Stimulated activated CD8-positive, alpha-beta memory T cell treated with anti-CD3 and anti-CD28 coated beads, Interleukin-15, amount 100 ng/mL, for 4 hours (primary cell): ENCODE results near the gene RAD23A.
"Not testable (repeated sequence)": the region's sequence is repeated elsewhere in the genome, so short reads cannot be mapped to it uniquely, and the experiment has no call there.

Experiments
- DNase-seq, 2 donors: peaks; one replicate each; pipeline ENCODE4 v3.0.0-alpha.2; 2020; ENCODE audit warnings: low read depth in 2 of 2

The RAD23A gene

DNA sequence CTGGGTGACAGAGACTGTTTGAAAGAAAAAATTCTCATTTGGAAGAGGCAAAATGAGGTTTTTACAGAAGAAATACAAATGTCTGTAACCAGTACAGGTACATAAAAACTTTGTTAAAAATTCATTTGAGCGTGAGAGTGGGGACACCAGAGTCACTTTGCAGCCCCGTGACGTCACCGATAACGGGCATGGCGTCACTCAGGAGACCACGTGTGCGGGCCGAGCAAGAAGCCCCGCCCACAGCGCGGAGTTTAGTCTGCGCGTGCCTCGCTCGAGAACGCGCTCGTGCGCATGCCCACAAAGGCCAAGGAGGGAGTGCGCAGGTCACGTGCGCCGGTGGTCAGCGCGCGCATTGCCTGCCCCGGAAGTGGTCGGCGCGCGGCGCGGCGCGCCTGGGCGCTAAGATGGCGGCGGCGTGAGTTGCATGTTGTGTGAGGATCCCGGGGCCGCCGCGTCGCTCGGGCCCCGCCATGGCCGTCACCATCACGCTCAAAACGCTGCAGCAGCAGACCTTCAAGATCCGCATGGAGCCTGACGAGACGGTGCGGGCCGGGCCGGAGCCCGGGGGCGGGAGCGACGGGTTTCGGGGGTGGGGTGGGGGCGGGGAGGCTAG lies at the start of gene RAD23A:
Gene RAD23A, plus strand, starts transcription at position 384 of the 613 bp plus-strand sequence. Its CDS starts 87 bp downstream, at position 471.
- DNase-seq = peak; percentile 95 to 98

GRCh38 chr19:12896460-12896859 lies 49.2 kb upstream of the RAD23A start:
- DNase-seq = no peak

GRCh38 chr19:12899891-12900518 lies 45.7 kb upstream of the RAD23A start:
- no peak for DNase-seq

DNA sequence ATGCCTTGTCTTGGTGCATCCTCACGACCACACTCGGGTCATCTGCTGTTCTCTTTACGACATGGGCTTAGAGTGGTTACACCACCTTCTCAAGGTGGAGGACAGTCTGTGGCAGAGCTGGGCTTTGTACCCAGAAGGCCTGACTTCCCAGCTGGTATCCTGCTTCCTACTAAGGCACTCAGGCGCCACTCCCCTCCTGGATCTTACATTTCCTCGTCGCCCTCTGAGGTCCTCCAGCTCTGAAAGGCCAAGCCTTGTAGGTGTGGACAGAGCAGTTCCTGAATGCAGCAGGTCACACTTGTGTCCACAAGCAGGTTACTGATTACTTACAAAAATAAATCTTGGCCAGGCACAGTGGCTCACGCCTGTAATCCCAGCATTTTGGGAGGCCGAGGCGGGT lies 38.5 kb upstream of the RAD23A start:
- DNase-seq = no peak

GRCh38 chr19:12912571-12912970 lies 33.1 kb upstream of the RAD23A start:
- DNase-seq = no peak

- DNase-seq = no peak
Measured at GRCh38 chr19:12913011-12913561, 32.6 kb upstream of the RAD23A start.

- peak in 1 of 2 donors; percentile 25 for DNase-seq
Measured at GRCh38 chr19:12913851-12914690, 31.6 kb upstream of the RAD23A start.

DNA sequence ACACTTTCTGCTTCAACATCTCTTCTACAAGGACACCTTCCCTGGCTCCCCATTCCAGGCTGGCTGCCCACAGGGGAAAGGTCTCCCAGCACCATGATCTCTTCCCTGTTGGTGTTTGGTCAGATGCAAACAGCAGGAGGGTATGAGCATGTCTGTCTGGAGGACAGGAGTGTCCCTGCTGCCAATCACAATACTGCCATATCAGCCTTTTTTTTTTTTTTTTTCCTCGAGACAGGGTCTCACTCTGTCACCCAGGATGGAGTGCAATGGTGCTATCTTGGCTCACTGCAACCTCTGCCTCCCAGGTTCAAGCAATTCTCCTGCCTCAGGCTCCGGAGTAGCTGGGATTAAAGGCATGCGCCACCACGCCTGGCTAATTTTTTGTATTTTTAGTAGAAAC lies 29.8 kb upstream of the RAD23A start:
- DNase-seq = not testable (repeated sequence)

DNA sequence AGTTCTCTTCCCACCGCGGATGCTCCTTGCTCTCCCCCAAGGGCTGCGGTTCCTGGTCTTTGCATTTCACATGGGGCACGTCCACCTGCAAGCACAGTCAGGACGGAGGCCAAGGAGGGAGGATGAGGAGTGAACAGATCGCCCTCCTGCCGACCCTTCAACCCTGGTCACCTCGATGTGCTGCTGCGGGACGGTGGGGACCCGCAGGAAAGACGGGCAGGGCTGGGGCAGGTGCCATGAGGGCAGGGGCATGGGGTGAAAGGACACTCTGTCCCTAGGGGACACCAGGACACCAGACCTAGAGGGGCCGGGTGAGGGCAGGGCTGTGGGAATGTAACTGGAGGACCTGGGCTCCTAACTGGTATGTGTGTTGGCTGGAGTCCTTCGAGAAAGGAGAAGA lies 27.4 kb upstream of the RAD23A start:
- no peak for DNase-seq

- no peak for DNase-seq
Measured at GRCh38 chr19:12921047-12921446, 24.6 kb upstream of the RAD23A start.

GRCh38 chr19:12922959-12923358 lies 22.7 kb upstream of the RAD23A start:
- DNase-seq = no peak

DNA sequence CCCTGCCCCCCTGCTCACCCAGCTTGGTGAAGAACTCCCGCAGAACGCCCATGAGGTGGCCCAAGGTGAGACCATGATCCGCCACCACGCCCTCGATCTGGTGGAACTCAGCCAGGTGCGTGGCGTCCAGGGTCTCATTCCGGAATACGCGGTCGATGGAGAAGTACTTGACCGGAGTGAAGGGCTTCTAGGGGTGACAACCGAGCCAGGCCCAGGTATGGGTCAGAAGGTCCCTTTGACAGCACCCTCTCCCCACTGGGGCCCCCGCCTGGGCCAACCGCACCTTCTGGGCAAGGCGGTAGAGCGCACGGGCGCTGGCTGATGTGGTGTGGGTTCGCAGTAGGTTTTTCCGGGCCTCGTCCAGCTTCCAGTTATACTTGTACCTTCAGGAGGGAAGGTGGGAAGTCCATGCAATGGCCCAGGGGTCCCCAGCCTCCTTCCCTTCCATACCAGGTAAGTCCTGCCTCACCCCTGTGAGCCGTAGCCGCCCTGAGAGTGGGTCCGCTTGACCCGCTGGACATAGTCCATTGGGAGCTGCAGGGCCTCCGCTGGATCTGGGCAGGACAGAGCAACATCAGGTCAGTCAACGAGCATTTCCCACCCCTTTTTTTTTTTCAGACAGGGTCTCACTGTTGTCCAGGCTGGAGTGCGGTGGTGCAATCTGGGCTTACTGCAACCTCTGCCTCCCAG lies 20.9 kb upstream of the RAD23A start:
- DNase-seq = no peak

DNA sequence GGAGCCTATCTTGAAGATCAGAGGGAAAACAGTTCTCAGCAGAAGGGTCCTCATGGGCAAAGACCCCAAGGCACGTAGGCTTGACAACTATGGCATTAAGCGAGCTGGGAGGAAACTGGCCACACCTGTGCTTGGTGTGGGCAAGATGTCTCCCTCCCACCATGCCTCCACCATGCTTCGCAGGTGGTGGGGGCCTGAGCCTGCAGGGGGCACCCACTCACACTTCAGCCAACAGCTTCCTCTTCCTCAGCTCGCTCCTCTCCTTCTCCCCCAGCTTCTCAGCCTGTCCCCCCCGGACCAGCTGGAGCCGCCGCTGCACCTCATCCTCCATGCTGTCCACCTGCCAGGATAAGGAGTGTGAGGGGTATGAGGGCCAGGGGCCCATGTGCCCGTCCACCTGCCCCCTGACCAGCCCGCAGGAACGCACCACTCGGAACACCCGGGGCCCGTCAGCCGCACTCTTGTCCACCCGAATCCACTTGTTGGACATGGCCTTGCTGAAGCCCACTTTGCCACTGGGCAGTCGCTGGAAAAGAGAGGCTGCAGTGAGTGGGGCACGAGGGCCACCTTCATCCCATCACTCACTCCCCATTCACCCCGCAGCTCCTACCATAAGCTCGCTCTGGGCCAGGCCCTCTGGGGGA lies 15.5 kb upstream of the RAD23A start:
- no peak for DNase-seq

- no peak for DNase-seq
Measured at GRCh38 chr19:12932392-12933286, 13.0 kb upstream of the RAD23A start.

DNA sequence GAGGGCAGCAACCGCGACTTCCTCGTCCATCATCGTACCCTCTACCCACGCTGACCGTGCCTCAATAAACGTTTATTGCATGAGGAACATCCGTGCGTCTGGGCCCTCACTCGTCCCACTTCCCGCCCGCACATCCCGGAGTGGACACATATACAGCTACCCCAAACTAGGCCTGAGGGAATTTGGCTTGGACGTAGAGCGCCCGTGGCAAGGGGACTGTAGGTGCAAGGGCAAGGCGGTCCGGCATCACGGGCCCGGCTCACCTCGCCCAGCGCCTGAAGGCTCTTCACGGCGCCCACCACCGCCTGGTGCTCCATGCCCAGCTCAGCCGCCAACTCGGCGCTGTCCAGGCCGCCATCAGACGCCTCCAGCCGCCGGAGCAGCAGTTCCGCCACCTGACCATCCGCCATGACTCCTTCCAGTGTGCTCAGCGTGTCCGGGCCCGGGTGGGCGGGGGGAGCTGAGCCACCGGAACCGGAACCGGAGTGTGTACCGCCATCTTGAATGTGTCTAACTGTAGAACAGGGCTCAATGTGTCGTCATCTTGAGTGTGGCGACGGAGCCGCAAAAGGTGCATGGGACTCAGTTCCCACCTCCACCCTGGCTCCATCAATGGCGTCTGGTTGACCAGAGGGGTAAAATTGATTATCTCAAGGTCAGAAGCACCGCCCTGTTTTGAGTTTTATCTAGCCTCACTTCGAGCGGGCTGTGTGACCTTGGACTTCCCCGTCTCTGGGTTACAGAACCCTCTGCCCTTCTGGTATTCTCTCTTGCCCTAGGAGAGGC lies 12.2 kb upstream of the RAD23A start, which contains the start of gene FARSA:
Gene FARSA, minus strand, starts transcription at position 425 of the 786 bp plus-strand sequence. Its CDS starts 15 bp downstream, at position 410.
- DNase-seq = peak; percentile 78 to 82

GRCh38 chr19:12935071-12935470 lies 10.6 kb upstream of the RAD23A start:
- no peak for DNase-seq

DNA sequence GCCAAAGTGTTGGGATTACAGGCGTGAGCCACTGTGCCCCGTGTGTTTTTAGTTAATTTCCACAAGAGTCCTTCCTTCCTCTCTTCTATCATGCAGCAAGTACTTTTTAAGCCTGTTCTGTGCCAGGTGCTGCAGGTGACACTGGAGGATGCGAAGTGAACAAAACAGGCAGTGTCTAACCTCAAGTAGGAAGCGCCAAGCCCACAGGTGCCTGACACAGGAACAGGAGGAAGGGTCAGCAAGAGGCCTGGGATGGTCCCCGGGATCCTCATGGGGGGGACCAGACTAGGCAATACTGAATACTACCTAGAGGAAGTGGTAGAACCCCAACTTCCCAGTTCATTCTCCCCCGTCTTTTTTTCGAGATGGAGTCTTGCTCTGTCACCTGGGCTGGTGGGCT lies 9.1 kb upstream of the RAD23A start:
- no peak for DNase-seq

GRCh38 chr19:12937093-12937926 lies 8.4 kb upstream of the RAD23A start:
- no peak for DNase-seq
